ENCODE results near the gene GABRR1.

GABRR1 gene

DNA sequence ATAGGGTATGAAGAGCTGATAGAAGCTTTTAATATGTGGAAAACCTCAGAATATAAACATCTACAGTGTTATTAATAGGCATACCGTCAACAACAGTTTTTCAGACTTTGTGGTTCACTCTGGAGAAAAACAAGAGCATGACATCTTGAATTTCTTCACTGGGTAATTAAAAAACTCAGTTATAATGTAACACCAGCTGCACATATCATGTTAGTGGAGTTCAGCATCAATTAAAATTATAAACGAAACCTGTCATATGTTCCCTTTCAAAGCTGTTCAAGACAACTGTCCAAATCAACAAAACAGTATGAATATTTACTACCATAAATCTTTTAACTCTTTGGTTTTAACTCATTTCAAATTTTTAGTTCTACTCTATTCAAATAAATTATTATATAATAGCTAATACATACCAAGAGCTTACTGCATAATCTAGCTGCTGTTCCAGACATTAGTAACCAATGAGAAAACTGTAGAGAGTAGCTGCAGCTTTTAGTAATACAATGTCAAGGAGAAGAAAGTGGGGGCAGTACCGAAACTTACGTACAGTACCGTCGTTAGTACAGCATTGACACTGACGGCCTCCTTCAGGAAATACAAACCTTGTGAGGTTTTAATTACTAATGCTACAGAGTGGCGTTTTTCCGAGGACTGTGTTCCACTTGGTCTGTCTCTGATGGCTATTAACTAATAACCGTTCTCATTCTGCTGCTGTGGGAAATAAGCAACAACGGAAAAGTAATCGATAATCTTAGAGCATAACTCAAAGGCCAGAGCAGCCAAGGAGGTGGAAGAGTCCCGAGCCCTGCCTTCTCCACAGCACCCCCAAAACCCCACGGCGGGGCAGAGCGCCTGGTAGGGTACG lies 71.8 kb downstream of the GABRR1 start:
- no peak overlapping the region for H3K27ac ChIP-seq
- H3K27me3 ChIP-seq (replicated peaks), result no peaks in the 10 kb centered on the region
- no peaks in the 10 kb centered on the region for H3K36me3 ChIP-seq (replicated peaks)
- TF ChIP-seq, protein P1, sequence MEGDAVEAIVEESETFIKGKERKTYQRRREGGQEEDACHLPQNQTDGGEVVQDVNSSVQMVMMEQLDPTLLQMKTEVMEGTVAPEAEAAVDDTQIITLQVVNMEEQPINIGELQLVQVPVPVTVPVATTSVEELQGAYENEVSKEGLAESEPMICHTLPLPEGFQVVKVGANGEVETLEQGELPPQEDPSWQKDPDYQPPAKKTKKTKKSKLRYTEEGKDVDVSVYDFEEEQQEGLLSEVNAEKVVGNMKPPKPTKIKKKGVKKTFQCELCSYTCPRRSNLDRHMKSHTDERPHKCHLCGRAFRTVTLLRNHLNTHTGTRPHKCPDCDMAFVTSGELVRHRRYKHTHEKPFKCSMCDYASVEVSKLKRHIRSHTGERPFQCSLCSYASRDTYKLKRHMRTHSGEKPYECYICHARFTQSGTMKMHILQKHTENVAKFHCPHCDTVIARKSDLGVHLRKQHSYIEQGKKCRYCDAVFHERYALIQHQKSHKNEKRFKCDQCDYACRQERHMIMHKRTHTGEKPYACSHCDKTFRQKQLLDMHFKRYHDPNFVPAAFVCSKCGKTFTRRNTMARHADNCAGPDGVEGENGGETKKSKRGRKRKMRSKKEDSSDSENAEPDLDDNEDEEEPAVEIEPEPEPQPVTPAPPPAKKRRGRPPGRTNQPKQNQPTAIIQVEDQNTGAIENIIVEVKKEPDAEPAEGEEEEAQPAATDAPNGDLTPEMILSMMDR (IDR thresholded peaks at IDR 0.05; ENCODE audit: low read depth, low read length, missing control alignments), result no peak
- H3K4me3 ChIP-seq (ENCODE audit: low read depth, low read length), result peak overlapping the region; percentile 63
- DNase-seq, result no peak
- in situ Hi-C loops (cut with HindIII; ENCODE audit: low pct_ligation_motif_present, low sequenced_read_pairs), result no loop called here

DNA sequence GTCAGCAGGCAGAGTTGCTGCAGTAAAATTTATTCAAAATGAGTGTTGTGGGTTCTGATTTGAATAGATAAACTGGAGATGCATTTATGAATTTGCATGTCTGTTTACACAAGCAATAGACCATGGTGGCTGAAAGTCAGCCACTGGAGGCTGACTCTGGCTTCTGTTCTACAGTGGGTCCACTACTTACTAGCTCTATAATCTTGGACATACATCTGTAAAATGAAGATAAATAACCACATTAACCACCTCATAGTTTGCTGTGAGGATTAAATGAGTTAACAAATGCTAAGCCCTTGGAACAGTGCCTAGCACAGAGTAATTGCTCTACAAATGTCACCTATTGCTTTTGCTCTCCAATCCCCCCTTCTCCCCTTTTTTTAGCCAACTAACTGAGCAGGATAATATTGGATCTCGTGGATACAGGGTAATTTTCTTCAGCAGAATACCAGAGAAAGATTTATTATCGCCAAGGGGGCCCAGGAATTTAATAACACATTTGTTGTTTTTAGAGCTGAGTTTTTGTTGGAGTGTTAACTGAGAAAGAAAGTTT lies 72.7 kb downstream of the GABRR1 start:
- Histone ChIP-seq H3K27ac (no peak overlapping the region), H3K27me3 (replicated peaks) (no peaks in the 10 kb centered on the region), H3K36me3 (replicated peaks) (no peaks in the 10 kb centered on the region), H3K4me3 (ENCODE audit: low read depth, low read length) (no peak overlapping the region)
- DNase-seq, result no peak
- in situ Hi-C loops (cut with HindIII; ENCODE audit: low pct_ligation_motif_present, low sequenced_read_pairs), result no loop called here
- TF ChIP-seq, protein P1 (IDR thresholded peaks at IDR 0.05; ENCODE audit: low read depth, low read length, missing control alignments), result no peak

DNA sequence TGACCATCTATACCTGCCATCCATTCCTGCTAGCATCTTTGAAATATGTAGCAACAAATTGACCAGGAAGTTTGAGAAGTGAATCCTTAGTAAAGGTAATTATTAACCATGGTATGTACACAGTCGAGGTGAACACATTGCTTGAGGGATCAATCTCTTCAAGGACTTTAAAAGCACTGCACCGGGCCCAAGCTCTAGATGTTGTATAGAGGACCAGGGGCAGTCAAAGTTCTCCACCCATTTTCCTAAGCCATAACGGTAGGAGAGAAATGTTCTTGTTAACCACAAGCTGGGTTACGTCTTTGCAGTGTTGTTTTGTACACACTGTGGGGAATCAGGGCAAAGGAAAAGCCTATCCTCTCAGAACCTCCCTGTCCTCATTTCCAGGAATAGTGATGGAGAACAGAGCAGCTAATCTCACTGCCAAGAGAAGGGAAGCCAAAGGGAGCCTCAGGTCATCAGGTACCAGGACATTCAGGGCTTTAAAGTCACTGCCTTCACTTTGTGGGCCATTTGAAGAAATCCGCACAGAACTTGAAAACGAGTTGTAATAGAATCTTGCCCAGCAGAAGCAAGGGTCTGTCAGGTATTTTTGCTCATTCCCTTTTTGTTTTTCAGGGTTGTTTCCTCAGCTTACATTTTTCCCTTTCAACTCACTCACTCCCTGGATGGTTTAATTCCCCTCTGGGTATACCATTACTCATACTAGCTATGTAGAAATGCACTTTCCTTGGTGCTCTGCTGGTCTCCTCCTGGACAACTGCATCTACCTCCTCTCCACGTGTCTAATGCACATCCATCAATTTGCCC lies 76.6 kb downstream of the GABRR1 start:
- TF ChIP-seq, protein P1 (IDR thresholded peaks at IDR 0.05; ENCODE audit: low read depth, low read length, missing control alignments), result no peak
- DNase-seq, result no peak
- Histone ChIP-seq H3K27me3 (replicated peaks) (no peaks in the 10 kb centered on the region), H3K36me3 (replicated peaks) (no peaks in the 10 kb centered on the region), H3K27ac (no peak overlapping the region), H3K4me3 (ENCODE audit: low read depth, low read length) (no peak overlapping the region)
- in situ Hi-C loops (cut with HindIII; ENCODE audit: low pct_ligation_motif_present, low sequenced_read_pairs), result no loop called here

DNA sequence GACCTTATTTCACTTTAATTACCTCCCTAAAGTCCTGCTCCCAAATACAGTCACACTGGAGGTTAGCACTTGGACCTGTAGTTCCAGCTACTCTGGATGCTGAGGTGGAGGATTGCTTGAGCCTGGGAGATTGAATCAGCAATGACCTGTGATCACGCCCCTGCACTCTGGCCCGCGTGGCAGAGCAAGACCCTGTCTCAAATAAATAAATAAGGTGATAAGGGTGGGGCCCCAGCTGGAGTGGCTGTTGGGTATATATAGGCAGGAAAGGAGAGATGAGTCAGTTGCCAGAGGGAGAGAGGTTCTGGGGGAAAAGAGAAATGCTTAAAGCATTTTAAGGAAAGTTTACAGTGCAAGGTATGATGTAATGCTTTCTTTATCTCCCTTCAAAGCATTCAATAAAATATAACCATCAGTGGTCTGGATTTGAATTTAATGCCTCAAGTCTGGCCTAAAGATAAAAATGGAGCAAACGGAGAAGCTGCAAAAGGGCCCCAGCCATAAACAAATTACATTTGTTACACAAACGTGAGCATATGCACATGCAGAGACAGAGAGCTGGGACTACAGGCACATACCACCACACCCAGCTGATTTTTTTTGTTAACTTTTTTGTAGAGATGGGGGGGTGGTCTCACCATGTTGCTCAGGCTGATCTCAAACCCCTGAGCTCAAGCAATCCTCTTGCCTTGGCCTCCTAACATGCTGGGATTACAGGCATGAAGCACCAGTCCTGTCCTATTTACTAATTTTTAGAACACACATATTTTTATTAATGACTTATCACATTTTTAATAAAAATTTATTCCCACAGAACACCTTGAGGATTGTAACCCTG lies 77.4 kb downstream of the GABRR1 start:
- DNase-seq, result no peak
- no peaks in the 10 kb centered on the region for H3K36me3 ChIP-seq (replicated peaks)
- no peaks in the 10 kb centered on the region for H3K27me3 ChIP-seq (replicated peaks)
- TF ChIP-seq, protein P1 (IDR thresholded peaks at IDR 0.05; ENCODE audit: low read depth, low read length, missing control alignments), result no peak
- no peak overlapping the region for H3K27ac ChIP-seq
- in situ Hi-C loops (cut with HindIII; ENCODE audit: low pct_ligation_motif_present, low sequenced_read_pairs), result no loop called here
- H3K4me3 ChIP-seq (ENCODE audit: low read depth, low read length), result no peak overlapping the region

DNA sequence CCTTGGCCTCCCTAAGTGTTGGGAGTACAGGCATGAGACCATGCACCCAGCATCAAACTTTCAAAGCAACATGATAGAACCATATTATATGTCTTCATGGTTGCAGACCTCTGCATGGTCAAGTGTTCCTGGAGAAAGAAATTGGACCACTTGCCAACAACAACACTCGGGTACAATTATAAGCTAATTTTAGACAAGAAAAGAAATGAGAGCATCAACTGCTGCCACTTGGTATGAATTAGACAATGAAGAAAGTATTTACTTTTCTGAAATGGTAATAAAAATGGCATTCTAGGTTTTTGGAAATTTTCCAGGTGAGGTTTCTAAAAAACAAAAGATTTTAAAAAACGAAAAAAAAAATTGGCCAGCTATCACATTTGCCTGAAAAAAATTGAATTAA lies 79.0 kb downstream of the GABRR1 start:
- no peak overlapping the region for H3K27ac ChIP-seq
- TF ChIP-seq, protein P1 (IDR thresholded peaks at IDR 0.05; ENCODE audit: low read depth, low read length, missing control alignments), result no peak
- H3K27me3 ChIP-seq (replicated peaks), result no peaks in the 10 kb centered on the region
- in situ Hi-C loops (cut with HindIII; ENCODE audit: low pct_ligation_motif_present, low sequenced_read_pairs), result no loop called here
- no peaks in the 10 kb centered on the region for H3K36me3 ChIP-seq (replicated peaks)
- no peak overlapping the region for H3K4me3 ChIP-seq (ENCODE audit: low read depth, low read length)
- DNase-seq, result no peak

Measured in brain microvascular endothelial cell (primary cell).